HepG2 (cell line): Measurements from ENCODE around the gene VGLL4.

ENCODE experiments used
- BRCA1 ChIP-seq: sonication (generic); formaldehyde crosslinking; IDR thresholded peaks from 2 replicates; pipeline ENCODE4 v1.4.0; 2020; ENCODE audit warnings: missing genetic modification reagents
- EP300 ChIP-seq, 3 experiments: sonication (generic) in 1 of 3; formaldehyde crosslinking in 1 of 3; IDR thresholded peaks; 2 replicates each; pipeline versions ENCODE4 v1.5.1 to v1.6.1; 2011 to 2020; ENCODE audit warnings: low read depth in 2 of 3, low read length in 2 of 3, borderline replicate concordance in 1 of 3, improper control_type of control experiment in 1 of 3, mild to moderate bottlenecking in 1 of 3, missing genetic modification reagents in 1 of 3, moderate library complexity in 1 of 3
- JUND ChIP-seq: sonication (generic); formaldehyde crosslinking; IDR thresholded peaks from 2 replicates; pipeline ENCODE4 v1.8.0; 2022; ENCODE audit warnings: mild to moderate bottlenecking, missing genetic modification reagents
- REST ChIP-seq, 2 experiments: IDR thresholded peaks; 2 replicates each; pipeline ENCODE4 v1.6.1; 2011 to 2012; ENCODE audit warnings: low read length in 2 of 2, borderline replicate concordance in 1 of 2, low read depth in 1 of 2, mild to moderate bottlenecking in 1 of 2, moderate library complexity in 1 of 2
- SP1 ChIP-seq, 2 experiments: fragments of 450-650 bp in 1 of 2; sonication (generic) in 1 of 2; formaldehyde crosslinking in 1 of 2; IDR thresholded peaks; 2 replicates each; pipeline versions ENCODE4 v1.4.0 to v1.6.1; 2016 to 2020; ENCODE audit warnings: missing genetic modification reagents in 1 of 2
- TAF1 ChIP-seq: sonication (generic); formaldehyde crosslinking; IDR thresholded peaks from 2 replicates; pipeline ENCODE4 v1.4.0; 2020; ENCODE audit warnings: missing genetic modification reagents
- ZBTB4 ChIP-seq: sonication (generic); formaldehyde crosslinking; IDR thresholded peaks from 2 replicates; pipeline ENCODE4 v1.4.0; 2020; ENCODE audit warnings: missing genetic modification reagents, mild to moderate bottlenecking, borderline replicate concordance

GRCh38 chr3:11658180-11658579, 14.5 kb upstream of the VGLL4 start:
- TF ChIP-seq EP300 (IDR thresholded peaks at IDR 0.05; ENCODE audit: low read depth in 2 of 2, low read length in 2 of 2) (no peak), EP300 (CRISPR knock-in tag; IDR thresholded peaks at IDR 0.05; ENCODE audit: borderline replicate concordance) (no peak), REST (IDR thresholded peaks at IDR 0.05; ENCODE audit: borderline replicate concordance in 1 of 2, low read depth in 1 of 2, low read length in 2 of 2) (no peak), BRCA1 (no peak), TAF1 (CRISPR knock-in tag) (no peak), JUND (no peak), ZBTB4 (CRISPR knock-in tag) (no peak), SP1 (IDR thresholded peaks at IDR 0.05) (no peak), SP1 (CRISPR knock-in tag; IDR thresholded peaks at IDR 0.05) (no peak)
